Osteocyte (in vitro differentiated cells): Measurements from ENCODE around the gene WDR88. TPM values are rescaled to one million over a fixed set of nuclear protein-coding genes. Genes with fewer than 3 reads are reported as not detected.

ENCODE experiments used
- DNase-seq: peaks from one replicate; pipeline ENCODE4 v3.0.0; 2021; ENCODE audit warnings: mixed read lengths; ENCODE audit not compliant: unreplicated experiment; ENCODE audit errors: extremely low spot score
- H3K27ac Mint-ChIP-seq: one replicate; pipeline ENCODE4 v1.8.0; 2021; ENCODE audit warnings: mild to moderate bottlenecking, mixed read lengths; ENCODE audit not compliant: unreplicated experiment
- H3K27me3 Mint-ChIP-seq: one replicate; pipeline ENCODE4 v1.8.0; 2021; ENCODE audit warnings: mixed read lengths; ENCODE audit not compliant: unreplicated experiment
- H3K36me3 Mint-ChIP-seq: one replicate; pipeline ENCODE4 v1.8.0; 2021; ENCODE audit warnings: mixed read lengths; ENCODE audit not compliant: unreplicated experiment
- H3K4me1 Mint-ChIP-seq: one replicate; pipeline ENCODE4 v1.8.0; 2021; ENCODE audit warnings: mixed read lengths; ENCODE audit not compliant: unreplicated experiment
- H3K4me3 Mint-ChIP-seq: one replicate; pipeline ENCODE4 v1.8.0; 2021; ENCODE audit warnings: mild to moderate bottlenecking, moderate library complexity, mixed read lengths; ENCODE audit not compliant: unreplicated experiment
- H3K9me3 Mint-ChIP-seq: one replicate; pipeline ENCODE4 v1.8.0; 2021; ENCODE audit warnings: mixed read lengths; ENCODE audit not compliant: unreplicated experiment
- total RNA-seq: library from RNA; stranded (reverse); gene quantifications from 2 replicates; pipeline ENCODE4 v1.2.1, GENCODE V29; 2021
- TF ChIP-seq, protein P1 (sequence below): fragments of 200-600 bp; sonication (generic); IDR thresholded peaks from 2 replicates; pipeline ENCODE4 v1.5.0; 2021; ENCODE audit warnings: antibody characterized with exemption, mild to moderate bottlenecking, moderate library complexity

Gene WDR88
- total RNA-seq, 1 donor from 2014 or later = not detected

- DNase-seq = no peak
- TF ChIP-seq, protein P1, sequence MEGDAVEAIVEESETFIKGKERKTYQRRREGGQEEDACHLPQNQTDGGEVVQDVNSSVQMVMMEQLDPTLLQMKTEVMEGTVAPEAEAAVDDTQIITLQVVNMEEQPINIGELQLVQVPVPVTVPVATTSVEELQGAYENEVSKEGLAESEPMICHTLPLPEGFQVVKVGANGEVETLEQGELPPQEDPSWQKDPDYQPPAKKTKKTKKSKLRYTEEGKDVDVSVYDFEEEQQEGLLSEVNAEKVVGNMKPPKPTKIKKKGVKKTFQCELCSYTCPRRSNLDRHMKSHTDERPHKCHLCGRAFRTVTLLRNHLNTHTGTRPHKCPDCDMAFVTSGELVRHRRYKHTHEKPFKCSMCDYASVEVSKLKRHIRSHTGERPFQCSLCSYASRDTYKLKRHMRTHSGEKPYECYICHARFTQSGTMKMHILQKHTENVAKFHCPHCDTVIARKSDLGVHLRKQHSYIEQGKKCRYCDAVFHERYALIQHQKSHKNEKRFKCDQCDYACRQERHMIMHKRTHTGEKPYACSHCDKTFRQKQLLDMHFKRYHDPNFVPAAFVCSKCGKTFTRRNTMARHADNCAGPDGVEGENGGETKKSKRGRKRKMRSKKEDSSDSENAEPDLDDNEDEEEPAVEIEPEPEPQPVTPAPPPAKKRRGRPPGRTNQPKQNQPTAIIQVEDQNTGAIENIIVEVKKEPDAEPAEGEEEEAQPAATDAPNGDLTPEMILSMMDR = no peak
- H3K4me3 Mint-ChIP-seq = no peak overlapping the region
- H3K4me1 Mint-ChIP-seq = no peaks in the 10 kb centered on the region
- H3K27me3 Mint-ChIP-seq = no peaks in the 10 kb centered on the region
- H3K36me3 Mint-ChIP-seq = peaks cover 4% of the 10 kb centered on the region
- no peaks in the 10 kb centered on the region for H3K9me3 Mint-ChIP-seq
- H3K27ac Mint-ChIP-seq = no peak overlapping the region
Observed at GRCh38 chr19:33204136-33204973, 72.4 kb downstream of the WDR88 start.

DNA sequence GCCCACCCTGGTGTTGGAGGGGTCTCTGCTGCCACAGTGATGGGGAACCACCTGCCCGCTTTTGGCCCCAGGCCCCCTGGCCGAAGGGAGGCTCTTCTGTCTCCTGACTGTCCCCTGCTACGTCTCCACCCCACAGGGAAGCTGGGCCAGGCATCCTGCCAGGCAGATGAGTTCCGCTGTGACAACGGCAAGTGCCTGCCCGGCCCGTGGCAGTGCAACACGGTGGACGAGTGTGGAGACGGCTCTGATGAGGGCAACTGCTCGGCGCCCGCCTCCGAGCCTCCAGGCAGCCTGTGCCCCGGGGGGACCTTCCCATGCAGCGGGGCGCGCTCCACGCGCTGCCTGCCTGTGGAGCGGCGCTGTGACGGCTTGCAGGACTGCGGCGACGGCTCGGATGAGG lies 73.2 kb downstream of the WDR88 start:
- Mint-ChIP-seq H3K9me3 (no peaks in the 10 kb centered on the region), H3K4me1 (no peaks in the 10 kb centered on the region), H3K4me3 (no peak overlapping the region), H3K27ac (no peak overlapping the region), H3K27me3 (no peaks in the 10 kb centered on the region), H3K36me3 (peaks cover 4% of the 10 kb centered on the region)
- TF ChIP-seq, protein P1 = no peak
- DNase-seq = no peak

DNA sequence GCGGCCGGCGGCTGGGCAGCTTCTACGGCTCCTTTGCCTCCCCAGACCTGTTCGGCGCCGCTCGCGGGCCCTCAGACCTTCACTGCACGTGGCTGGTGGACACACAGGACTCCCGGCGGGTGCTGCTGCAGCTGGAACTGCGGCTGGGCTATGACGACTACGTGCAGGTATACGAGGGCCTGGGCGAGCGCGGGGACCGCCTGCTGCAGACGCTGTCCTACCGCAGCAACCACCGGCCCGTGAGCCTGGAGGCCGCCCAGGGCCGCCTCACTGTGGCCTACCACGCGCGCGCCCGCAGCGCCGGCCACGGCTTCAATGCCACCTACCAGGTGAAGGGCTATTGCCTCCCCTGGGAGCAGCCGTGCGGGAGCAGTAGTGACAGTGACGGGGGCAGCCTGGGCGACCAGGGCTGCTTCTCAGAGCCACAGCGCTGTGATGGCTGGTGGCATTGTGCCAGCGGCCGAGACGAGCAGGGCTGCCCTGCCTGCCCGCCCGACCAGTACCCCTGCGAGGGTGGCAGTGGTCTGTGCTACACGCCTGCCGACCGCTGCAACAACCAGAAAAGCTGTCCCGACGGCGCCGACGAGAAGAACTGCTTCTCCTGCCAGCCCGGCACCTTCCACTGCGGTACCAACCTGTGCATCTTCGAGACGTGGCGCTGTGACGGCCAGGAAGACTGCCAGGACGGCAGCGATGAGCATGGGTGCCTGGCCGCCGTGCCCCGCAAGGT lies 73.8 kb downstream of the WDR88 start:
- no peak overlapping the region for H3K27ac Mint-ChIP-seq
- H3K27me3 Mint-ChIP-seq = no peaks in the 10 kb centered on the region
- H3K4me3 Mint-ChIP-seq = no peak overlapping the region
- H3K36me3 Mint-ChIP-seq = peaks cover 4% of the 10 kb centered on the region
- TF ChIP-seq, protein P1 = no peak
- no peaks in the 10 kb centered on the region for H3K9me3 Mint-ChIP-seq
- H3K4me1 Mint-ChIP-seq = no peaks in the 10 kb centered on the region
- no peak for DNase-seq

DNA sequence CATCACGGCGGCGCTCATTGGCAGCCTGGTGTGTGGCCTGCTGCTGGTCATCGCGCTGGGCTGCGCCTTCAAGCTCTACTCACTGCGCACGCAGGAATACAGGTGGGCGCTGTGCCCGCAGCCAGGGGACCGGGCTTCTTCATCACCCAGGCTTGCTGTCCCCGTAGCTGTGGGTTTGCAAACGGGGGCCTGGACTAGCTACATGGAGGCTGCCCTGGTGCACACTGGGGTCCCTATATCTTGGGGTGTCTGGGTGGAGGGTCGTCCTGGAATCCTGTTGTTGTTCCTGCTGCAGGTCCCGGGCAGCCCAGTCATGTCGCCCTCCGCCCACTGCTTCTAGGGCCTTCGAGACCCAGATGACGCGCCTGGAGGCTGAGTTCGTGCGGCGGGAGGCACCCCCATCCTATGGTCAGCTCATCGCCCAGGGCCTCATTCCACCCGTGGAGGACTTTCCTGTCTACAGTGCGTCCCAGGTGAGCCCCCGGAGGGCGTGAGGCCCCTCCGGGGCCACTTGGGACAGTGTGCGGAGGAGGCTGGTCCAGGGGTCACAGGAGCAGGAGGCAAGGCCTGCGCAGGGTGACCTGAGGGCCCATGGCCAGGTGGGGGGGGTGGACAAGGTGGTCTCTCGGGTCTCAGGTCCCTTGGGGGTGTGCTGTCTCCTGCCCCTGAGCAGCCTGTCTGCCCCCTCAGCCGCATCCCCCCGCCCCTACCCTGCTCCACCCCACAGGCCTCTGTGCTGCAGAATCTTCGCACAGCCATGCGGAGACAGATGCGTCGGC lies 74.5 kb downstream of the WDR88 start:
- H3K4me1 Mint-ChIP-seq = no peaks in the 10 kb centered on the region
- no peaks in the 10 kb centered on the region for H3K9me3 Mint-ChIP-seq

More for the DNA sequence above, 74.5 kb downstream of the WDR88 start:
- TF ChIP-seq, protein P1 = no peak
- no peaks in the 10 kb centered on the region for H3K27me3 Mint-ChIP-seq
- H3K4me3 Mint-ChIP-seq = no peak overlapping the region
- DNase-seq = no peak
- H3K27ac Mint-ChIP-seq = no peak overlapping the region
- peaks cover 4% of the 10 kb centered on the region for H3K36me3 Mint-ChIP-seq
